GM19023 (cell line): ENCODE results near the gene TMEM247.
"Not testable (repeated sequence)": the region's sequence is repeated elsewhere in the genome, so short reads cannot be mapped to it uniquely, and the experiment has no call there.

Source experiments
- ATAC-seq: cut with Tn5 transposase; IDR thresholded peaks from one replicate; pipeline ENCODE4 v1.9.1; 2021; ENCODE audit warnings: mild to moderate bottlenecking, moderate library complexity; ENCODE audit not compliant: unreplicated experiment

TMEM247 gene

GRCh38 chr2:46458763-46459500, 20.4 kb upstream of the TMEM247 start:
- no peak for ATAC-seq

GRCh38 chr2:46459694-46460093, 19.7 kb upstream of the TMEM247 start:
- no peak for ATAC-seq

GRCh38 chr2:46460241-46460921, 19.0 kb upstream of the TMEM247 start:
- no peak for ATAC-seq

GRCh38 chr2:46461011-46461674, 18.2 kb upstream of the TMEM247 start:
- no peak for ATAC-seq

GRCh38 chr2:46461709-46462171, 17.6 kb upstream of the TMEM247 start:
- no peak for ATAC-seq

GRCh38 chr2:46462936-46463335, 16.4 kb upstream of the TMEM247 start:
- ATAC-seq: no peak

- ATAC-seq: no peak
Measured at GRCh38 chr2:46469116-46469515, 10.2 kb upstream of the TMEM247 start.

GRCh38 chr2:46469700-46470099, 9.7 kb upstream of the TMEM247 start:
- ATAC-seq: no peak

GRCh38 chr2:46470114-46470628, 9.2 kb upstream of the TMEM247 start:
- ATAC-seq: no peak

GRCh38 chr2:46471019-46471583, 8.3 kb upstream of the TMEM247 start:
- no peak for ATAC-seq

- no peak for ATAC-seq
Measured at GRCh38 chr2:46471697-46472096, 7.7 kb upstream of the TMEM247 start.

- not testable (repeated sequence) for ATAC-seq
Measured at GRCh38 chr2:46472165-46472564, 7.2 kb upstream of the TMEM247 start.

GRCh38 chr2:46477462-46477861, 1.9 kb upstream of the TMEM247 start:
- not testable (repeated sequence) for ATAC-seq

GRCh38 chr2:46477925-46478324, 1.4 kb upstream of the TMEM247 start:
- ATAC-seq: no peak

GRCh38 chr2:46480562-46480961, 1.2 kb downstream of the TMEM247 start:
- ATAC-seq: no peak

- no peak for ATAC-seq
Measured at GRCh38 chr2:46481198-46482193, 2.1 kb downstream of the TMEM247 start.

GRCh38 chr2:46482490-46482889, 3.1 kb downstream of the TMEM247 start:
- ATAC-seq: no peak

- no peak for ATAC-seq
Measured at GRCh38 chr2:46485002-46485401, 5.6 kb downstream of the TMEM247 start.

- ATAC-seq: no peak
Measured at GRCh38 chr2:46486436-46486835, 7.1 kb downstream of the TMEM247 start.
